Kidney (tissue), 14 donors: Measurements from ENCODE around the gene ZG16B. TPM values are rescaled to one million over a fixed set of nuclear protein-coding genes. Genes with fewer than 3 reads are reported as not detected.

Experiments used
- DNase-seq, 5 donors: peaks; one replicate each; pipeline ENCODE4 v3.0.0-alpha.2; 2013 to 2020
- FAIRE-seq: peaks from 2 replicates; lab custom pipeline; 2012; peaks lifted over from hg19 to GRCh38; lab: Jason Lieb, UNC
- H3K27ac ChIP-seq, 2 donors: one replicate each; pipeline ENCODE4 v1.7.0; 2013; ENCODE audit warnings: low read depth in 2 of 2, low read length in 2 of 2, inconsistent platforms in 1 of 2
- H3K27me3 ChIP-seq: one replicate; pipeline ENCODE4 v1.7.1; 2013; ENCODE audit warnings: low read length, inconsistent platforms; ENCODE audit not compliant: control insufficient read depth, insufficient read depth
- H3K36me3 ChIP-seq, 3 donors: one replicate each; pipeline versions ENCODE4 v1.7.0 to v1.7.1; 2013; ENCODE audit warnings: low read length in 3 of 3, control low read depth in 1 of 3, inconsistent platforms in 1 of 3; ENCODE audit not compliant: insufficient read depth in 3 of 3, control insufficient read depth in 2 of 3
- H3K4me1 ChIP-seq, 3 donors: one replicate each; pipeline versions ENCODE4 v1.7.0 to v1.7.1; 2013; ENCODE audit warnings: low read length in 3 of 3, inconsistent platforms in 1 of 3, low read depth in 1 of 3; ENCODE audit not compliant: control insufficient read depth in 2 of 3, insufficient read depth in 2 of 3
- H3K4me3 ChIP-seq, 3 donors: one replicate each; pipeline versions ENCODE4 v1.7.0 to v1.8.1; 2013; ENCODE audit warnings: low read length in 3 of 3, control low read depth in 1 of 3, inconsistent platforms in 1 of 3
- H3K9ac ChIP-seq, 3 donors: one replicate each; pipeline versions ENCODE4 v1.7.0 to v1.7.1; 2013; ENCODE audit warnings: low read length in 3 of 3, control low read depth in 1 of 3, inconsistent platforms in 1 of 3
- H3K9me3 ChIP-seq, 3 donors: one replicate each; pipeline versions ENCODE4 v1.7.0 to v1.7.1; 2013; ENCODE audit warnings: low read length in 3 of 3, control low read depth in 1 of 3, inconsistent platforms in 1 of 3; ENCODE audit not compliant: control insufficient read depth in 2 of 3, insufficient read depth in 1 of 3
- CTCF ChIP-seq: IDR thresholded peaks from 3 replicates; pipeline ENCODE4 v1.5.1; 2012; ENCODE audit warnings: mild to moderate bottlenecking, moderate library complexity, borderline replicate concordance; ENCODE audit not compliant: insufficient read depth; ENCODE audit errors: extremely low read depth
- intact Hi-C: fragments of 100-400 bp; cut with DNase I; formaldehyde crosslinking; loops from one replicate; pipeline ENCODE4 v1.11.1; 2022
- polyA plus RNA-seq: library from polyadenylated mRNA; stranded (reverse); fragments of 350-450 nt; fragmentation: Illumina TruSeq; extraction: RNeasy Lipid Tissue Mini Kit (QIAGEN cat#74804); gene quantifications from one replicate; pipeline ENCODE4 v1.2.3, GENCODE V29; 2014; ENCODE audit warnings: low read depth, low replicate concordance; ENCODE audit not compliant: insufficient read depth
- total RNA-seq: library from RNA; stranded (reverse); fragmentation: NEBNext Ultra II Directional; extraction: Animal tissue kit (Norgen Biotek cat#: 25700); gene quantifications from one replicate; pipeline ENCODE4 v1.2.1, GENCODE V29; 2021
- donor health status: control.
- donor health status: control.
- donor health status: control.
- donor health status: control.
- donor health status: control.
- donor health status: DM: yes; HTN: yes; CAD: no.
- donor health status: Normal renal cell carcinoma (clear cell type).

ZG16B gene
- total and polyA plus RNA-seq, 2 donors from 2014 or later, result 0.69 to 0.98 TPM

- H3K36me3 ChIP-seq, result no peaks in the 10 kb centered on the region
- TF ChIP-seq CTCF, result no peak
- H3K4me3 ChIP-seq, result no peak overlapping the region
- no peak overlapping the region for H3K27ac ChIP-seq
- intact Hi-C loops, result no loop called here
- no peaks in the 10 kb centered on the region for H3K27me3 ChIP-seq
- DNase-seq (peak in 1 of 5 donors; percentile 7), FAIRE-seq (no peak)
- peaks cover 0 to 9% (median 0%) of the 10 kb centered on the region in 3 donors for H3K9me3 ChIP-seq
- no peak overlapping the region for H3K9ac ChIP-seq
- no peaks in the 10 kb centered on the region for H3K4me1 ChIP-seq
Measured at GRCh38 chr16:2808181-2808580, 21.9 kb upstream of the ZG16B start.

- Histone ChIP-seq H3K36me3 (no peaks in the 10 kb centered on the region), H3K9me3 (peaks cover 0 to 4% (median 0%) of the 10 kb centered on the region in 3 donors), H3K27ac (no peak overlapping the region), H3K4me1 (no peaks in the 10 kb centered on the region), H3K9ac (no peak overlapping the region), H3K4me3 (no peak overlapping the region), H3K27me3 (no peaks in the 10 kb centered on the region)
- intact Hi-C loops, result no loop called here
- DNase-seq, result no peak
- no peak for FAIRE-seq
- no peak for TF ChIP-seq CTCF
Measured at GRCh38 chr16:2809149-2809760, 20.8 kb upstream of the ZG16B start.

- H3K4me3 ChIP-seq, result no peak overlapping the region
- H3K4me1 ChIP-seq, result no peaks in the 10 kb centered on the region
- H3K9me3 ChIP-seq, result no peaks in the 10 kb centered on the region
- H3K27ac ChIP-seq, result no peak overlapping the region
- H3K36me3 ChIP-seq, result no peaks in the 10 kb centered on the region
- H3K9ac ChIP-seq, result no peak overlapping the region
- no peaks in the 10 kb centered on the region for H3K27me3 ChIP-seq
- TF ChIP-seq CTCF, result no peak
- DNase-seq, result peak in 1 of 5 donors; percentile 13
- FAIRE-seq, result no peak
- intact Hi-C loops, result no loop called here
Measured at GRCh38 chr16:2810651-2811050, 19.5 kb upstream of the ZG16B start.
